ENCODE data around the gene ICE2. TPM values are rescaled to one million over a fixed set of nuclear protein-coding genes. Genes with fewer than 3 reads are reported as not detected.

ICE2 gene
- total RNA-seq, 2 experiments from 2014 or later: 74.1 to 74.5 TPM

DNA sequence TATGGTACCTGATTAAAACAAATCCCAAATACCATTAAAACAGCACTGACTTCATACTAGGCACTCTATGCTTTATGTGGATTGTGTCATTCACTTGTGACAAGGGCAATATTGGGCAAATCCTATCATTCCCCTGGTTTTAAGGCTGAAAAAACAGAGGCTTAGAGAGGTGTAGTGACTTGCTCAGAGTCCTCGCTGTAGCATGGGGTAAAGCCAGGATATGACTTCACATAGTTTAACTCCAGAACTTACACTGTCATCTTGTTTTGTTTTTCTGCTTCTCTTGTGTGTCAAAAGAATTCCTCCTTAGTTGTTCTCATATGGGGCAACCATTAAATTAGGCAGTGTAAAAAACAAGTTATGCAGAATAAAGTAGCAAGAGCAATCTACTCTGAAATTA, 40.3 kb upstream of the ICE2 start:
- ChIA-PET POLR2A (interaction anchor here (0.9 to 2.8 kb wide), 2 partner anchors 8 to 65 kb away, joined by 4 to 12 read pairs; no protein-coding TSS in a partner anchor), CTCF (interaction anchor here (0.7 to 4.3 kb wide), 16 partner anchors 10 to 202 kb away, joined by 3 to 132 read pairs (median 14); no protein-coding TSS in a partner anchor)
- DNase-seq: no peak
- ATAC-seq: no peak
- H3K9me3 Mint-ChIP-seq: no peaks in the 10 kb centered on the region
- H3K27me3 Mint-ChIP-seq: no peaks in the 10 kb centered on the region
- peaks cover 16% of the 10 kb centered on the region for H3K36me3 Mint-ChIP-seq (ENCODE audit: low read depth)
- TF ChIP-seq CTCF (IDR thresholded peaks at IDR 0.05): no peak
- peaks cover 48% of the 10 kb centered on the region for H3K4me1 Mint-ChIP-seq (ENCODE audit: low read depth)
- peak overlapping the region; percentile 56 for H3K27ac Mint-ChIP-seq
- intact Hi-C loops (cut with micrococcal nuclease): no loop called here
- H3K4me3 Mint-ChIP-seq: no peak overlapping the region

GRCh38 chr15:60518511-60518910, 39.6 kb upstream of the ICE2 start:
- peaks cover 47% of the 10 kb centered on the region for H3K4me1 Mint-ChIP-seq (ENCODE audit: low read depth)
- intact Hi-C loops (cut with micrococcal nuclease): no loop called here
- CTCF ChIA-PET: interaction anchor here (1.2 to 3.7 kb wide), 5 partner anchors 9 to 67 kb away, joined by 3 to 14 read pairs (median 5); no protein-coding TSS in a partner anchor

DNA sequence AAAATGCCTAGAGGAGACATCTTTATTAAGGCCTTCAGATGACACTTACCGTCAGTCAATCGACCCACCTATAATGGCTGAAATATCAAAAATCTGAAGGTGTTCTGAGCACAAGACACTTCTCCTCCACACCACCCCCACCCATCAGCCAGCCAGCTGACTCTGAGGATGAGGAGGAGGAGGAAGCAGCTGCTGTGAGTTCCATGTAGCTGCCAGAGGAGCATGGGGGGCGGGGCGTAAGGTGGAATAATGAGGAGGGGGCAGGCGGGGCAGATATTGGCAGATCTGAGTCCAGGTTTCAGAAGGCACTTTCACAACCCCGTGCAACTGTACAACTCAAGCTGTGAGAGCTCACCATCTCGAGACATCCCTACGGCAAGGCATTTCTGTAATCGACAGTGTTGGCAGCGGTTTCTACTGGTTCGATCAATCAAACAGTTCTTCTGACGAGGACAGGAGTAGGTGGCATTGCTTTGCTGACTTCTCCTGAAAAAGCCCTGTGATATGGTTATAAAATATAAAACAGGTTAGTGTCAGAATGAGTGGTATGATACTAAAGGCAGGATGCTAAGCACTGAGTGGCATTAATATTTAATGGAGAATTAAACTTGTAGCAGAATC, 35.4 kb upstream of the ICE2 start:
- TF ChIP-seq CTCF (IDR thresholded peaks at IDR 0.05): no peak
- peaks cover 41% of the 10 kb centered on the region for H3K36me3 Mint-ChIP-seq (ENCODE audit: low read depth)
- CTCF ChIA-PET: interaction anchor here (1.6 to 3.4 kb wide), 2 partner anchors 12 to 155 kb away, joined by 4 to 12 read pairs; no protein-coding TSS in a partner anchor

More at GRCh38 chr15:60518511-60518910, 39.6 kb upstream of the ICE2 start:
- H3K9me3 Mint-ChIP-seq: no peaks in the 10 kb centered on the region
- DNase-seq (no peak), ATAC-seq (no peak)
- H3K36me3 Mint-ChIP-seq (ENCODE audit: low read depth): peaks cover 19% of the 10 kb centered on the region
- no peak for TF ChIP-seq CTCF (IDR thresholded peaks at IDR 0.05)
- peak overlapping the region; percentile 0 for H3K27ac Mint-ChIP-seq
- H3K4me3 Mint-ChIP-seq: no peak overlapping the region
- no peaks in the 10 kb centered on the region for H3K27me3 Mint-ChIP-seq
- POLR2A ChIA-PET: interaction anchor here (0.9 kb wide), 1 partner anchor 11 kb away, joined by 4 read pairs; no protein-coding TSS in a partner anchor

DNA sequence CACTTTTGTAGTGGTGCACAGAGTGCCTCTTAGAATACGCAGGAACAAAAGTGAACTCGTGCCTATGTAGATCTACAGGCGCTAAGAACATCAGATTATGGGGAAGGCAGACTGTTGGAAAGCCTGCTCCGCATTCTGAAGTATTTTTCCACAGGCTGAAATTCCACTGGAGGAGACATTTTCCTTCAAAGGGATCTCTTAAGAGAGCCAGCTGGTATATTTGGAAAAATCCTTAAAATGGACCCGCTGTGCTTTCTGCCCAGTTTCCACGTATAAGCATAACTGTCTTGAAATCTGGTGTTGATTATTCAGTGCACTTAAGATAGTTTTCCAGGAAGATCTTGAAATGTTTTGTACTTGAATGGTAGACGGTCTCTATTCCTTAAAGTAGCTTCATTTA, 34.7 kb upstream of the ICE2 start:
- no peaks in the 10 kb centered on the region for H3K9me3 Mint-ChIP-seq
- peaks cover 43% of the 10 kb centered on the region for H3K36me3 Mint-ChIP-seq (ENCODE audit: low read depth)
- no peak overlapping the region for H3K4me3 Mint-ChIP-seq
- H3K4me1 Mint-ChIP-seq (ENCODE audit: low read depth): peaks cover 56% of the 10 kb centered on the region
- ATAC-seq (no peak), DNase-seq (no peak)
- intact Hi-C loops (cut with micrococcal nuclease): no loop called here
- H3K27me3 Mint-ChIP-seq: no peaks in the 10 kb centered on the region
- CTCF ChIA-PET: interaction anchor here (1.6 to 9.4 kb wide), 3 partner anchors 11 to 155 kb away, joined by 4 to 52 read pairs (median 12); no protein-coding TSS in a partner anchor
- no peak overlapping the region for H3K27ac Mint-ChIP-seq
- no peak for TF ChIP-seq CTCF (IDR thresholded peaks at IDR 0.05)
- POLR2A ChIA-PET: interaction anchor here (0.6 to 1.1 kb wide), 3 partner anchors 62 to 1905 kb away, joined by 3 to 5 read pairs (median 3); no protein-coding TSS in a partner anchor

More for the DNA sequence above, 35.4 kb upstream of the ICE2 start:
- Mint-ChIP-seq H3K4me1 (ENCODE audit: low read depth) (peaks cover 57% of the 10 kb centered on the region), H3K27ac (no peak overlapping the region), H3K27me3 (no peaks in the 10 kb centered on the region), H3K9me3 (no peaks in the 10 kb centered on the region), H3K4me3 (no peak overlapping the region)
- ATAC-seq (no peak), DNase-seq (no peak)
- POLR2A ChIA-PET: no interaction called here
- intact Hi-C loops (cut with micrococcal nuclease): no loop called here

DNA sequence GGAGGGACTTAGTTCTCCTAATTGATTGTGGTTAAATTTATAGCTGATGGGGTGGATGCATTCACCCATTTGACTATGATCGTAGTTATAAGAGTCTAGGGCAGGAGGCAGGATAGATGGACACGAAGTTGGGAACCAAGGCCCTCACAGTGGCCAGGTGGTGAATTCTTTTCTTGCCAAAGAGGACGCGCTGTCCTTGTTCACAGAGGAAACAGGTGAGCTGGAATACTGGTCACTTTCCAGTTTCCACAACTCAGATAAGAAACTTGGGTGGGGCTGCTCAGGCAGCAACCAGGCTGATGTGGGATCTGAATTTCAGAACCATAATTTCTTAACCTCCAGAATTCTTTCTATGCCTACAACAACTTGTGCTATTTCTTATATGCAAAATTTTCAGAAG, 34.0 kb upstream of the ICE2 start:
- intact Hi-C loops (cut with micrococcal nuclease): no loop called here
- ChIA-PET POLR2A (interaction anchor here (0.6 to 2.8 kb wide), 4 partner anchors 8 to 75 kb away, joined by 3 to 12 read pairs (median 4); no protein-coding TSS in a partner anchor), CTCF (interaction anchor here (1.6 to 9.4 kb wide), 4 partner anchors 8 to 154 kb away, joined by 4 to 132 read pairs (median 32); no protein-coding TSS in a partner anchor)
- ATAC-seq (no peak), DNase-seq (no peak)
- Mint-ChIP-seq H3K4me1 (ENCODE audit: low read depth) (peaks cover 56% of the 10 kb centered on the region), H3K36me3 (ENCODE audit: low read depth) (peaks cover 43% of the 10 kb centered on the region), H3K27me3 (no peaks in the 10 kb centered on the region), H3K27ac (peak overlapping the region; percentile 30), H3K4me3 (no peak overlapping the region), H3K9me3 (no peaks in the 10 kb centered on the region)
- no peak for TF ChIP-seq CTCF (IDR thresholded peaks at IDR 0.05)
